Globus pallidus (tissue), 1 donor: Measurements from ENCODE around the gene NMB.

ENCODE experiments used
- DNase-seq: peaks from one replicate; pipeline ENCODE4 v3.0.0-alpha.2; 2015; ENCODE audit warnings: low spot score

NMB gene

DNA sequence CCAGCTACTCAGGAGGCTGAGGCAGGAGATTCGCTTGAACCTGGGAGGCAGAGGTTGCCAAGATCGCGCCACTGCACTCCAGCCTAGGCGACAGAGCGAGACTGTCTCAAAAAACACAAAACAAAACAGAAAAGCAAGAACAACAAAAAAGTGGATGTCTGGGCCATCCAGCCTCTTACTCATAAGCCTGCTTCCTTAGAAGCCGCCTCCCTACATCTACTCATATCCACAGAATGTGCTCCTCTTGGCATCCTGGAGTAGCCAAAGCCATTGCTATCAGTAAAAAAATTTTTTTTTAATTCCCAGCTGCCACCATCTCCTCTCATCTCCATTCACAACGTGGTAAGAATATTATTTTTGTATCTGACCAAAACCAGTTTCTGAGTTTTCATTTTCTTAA, 46.4 kb downstream of the NMB start:
- DNase-seq, result no peak

DNA sequence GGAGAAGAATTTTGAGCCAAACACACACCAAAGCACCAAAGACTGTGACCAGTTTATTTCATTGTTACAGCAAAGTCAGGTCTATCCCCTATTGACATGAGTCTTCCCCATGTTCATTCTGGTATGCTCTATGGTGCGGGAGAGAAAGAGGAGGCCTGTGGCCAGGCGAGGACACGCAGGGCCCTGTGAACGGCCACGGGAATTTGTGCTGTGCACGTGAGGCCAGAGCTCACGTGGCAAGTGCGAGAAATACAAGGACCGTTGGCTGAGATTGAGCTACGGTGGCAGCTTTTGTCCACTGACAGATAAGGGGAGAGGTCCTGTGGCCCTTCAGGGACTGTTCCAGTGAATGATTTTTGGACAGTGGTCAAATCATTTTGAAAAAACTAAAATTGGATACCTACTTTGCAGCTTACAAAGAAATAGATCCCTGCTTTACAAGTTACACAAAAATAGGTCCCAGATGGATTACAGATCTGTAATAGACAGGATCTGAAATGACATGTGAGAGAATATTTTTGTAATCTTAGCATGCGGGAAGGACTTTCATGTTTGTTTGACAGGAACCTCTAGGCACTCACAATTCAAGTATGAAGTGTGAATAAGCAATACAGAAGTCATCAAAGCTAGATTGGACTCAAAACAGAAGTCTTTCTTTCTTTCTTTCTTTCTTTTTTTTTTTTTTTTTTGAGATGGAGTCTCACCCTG, 48.0 kb downstream of the NMB start:
- no peak for DNase-seq

DNA sequence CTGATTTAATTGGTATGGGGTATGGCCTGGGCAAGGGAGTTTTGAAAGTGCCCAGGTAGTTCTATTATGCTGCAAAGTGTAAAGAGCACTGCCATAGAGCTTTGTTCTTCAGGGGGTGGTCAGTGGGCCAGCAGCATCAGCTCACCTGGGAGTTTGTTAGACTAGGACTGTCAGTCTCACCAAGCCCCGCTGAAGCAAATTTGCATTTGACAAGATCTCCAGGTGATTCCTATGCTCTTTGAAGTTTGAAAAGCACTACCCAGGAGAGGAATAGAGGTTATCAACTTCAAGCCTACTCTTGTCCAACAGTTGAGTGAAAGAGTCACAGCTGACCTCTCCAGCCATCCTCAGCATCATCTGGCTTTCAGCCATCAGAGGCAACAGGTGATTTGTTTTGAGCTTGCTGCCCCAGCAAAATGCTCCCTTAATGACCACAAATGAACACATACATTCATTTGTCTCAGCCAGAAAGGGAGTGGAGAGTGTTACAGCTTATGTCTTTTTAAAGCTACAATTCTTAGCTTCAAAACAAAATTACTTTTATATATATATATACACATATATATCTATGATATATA, 49.2 kb downstream of the NMB start:
- DNase-seq, result no peak

DNA sequence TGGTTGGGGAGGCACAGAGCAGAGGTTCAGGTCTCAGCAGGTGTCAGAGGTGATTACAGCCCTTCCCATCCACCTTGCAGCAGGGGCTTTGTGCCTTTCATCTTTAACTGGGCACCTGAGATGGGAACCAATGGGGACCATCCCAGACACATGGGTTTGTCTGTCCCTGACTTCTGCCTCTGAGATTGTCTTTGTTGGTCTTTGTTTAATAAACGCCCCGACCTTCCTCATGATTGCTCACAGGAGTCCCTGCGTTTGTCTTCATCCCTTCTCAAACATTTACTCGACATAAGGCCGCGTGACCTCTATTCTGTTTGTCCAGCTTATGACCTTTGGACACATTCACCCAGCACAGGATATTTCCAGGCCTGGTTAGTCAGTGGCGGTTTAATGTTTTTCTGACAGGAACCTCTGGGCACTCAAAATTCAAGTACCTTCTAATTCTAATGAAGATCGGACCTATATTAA, 51.3 kb downstream of the NMB start:
- DNase-seq, result no peak

DNA sequence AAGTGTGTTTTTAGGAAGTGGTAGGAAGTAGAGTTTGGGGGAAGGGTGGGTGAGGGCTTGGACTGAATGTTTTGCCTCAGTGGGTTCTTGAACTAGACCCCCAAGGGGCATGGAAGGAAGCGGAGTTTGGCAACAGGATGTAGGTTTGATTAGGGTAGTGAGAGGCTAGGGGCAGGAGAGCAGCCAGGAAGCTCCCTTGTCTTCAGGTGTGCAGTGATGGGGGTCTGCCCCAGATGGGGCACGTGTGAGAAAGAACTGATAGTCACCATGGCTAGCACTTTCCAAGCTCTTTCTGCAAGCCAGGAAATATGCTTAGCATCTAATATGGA, 52.5 kb downstream of the NMB start:
- DNase-seq, result no peak
